Coronary artery (tissue), 2 donors: Measurements from ENCODE around the gene TANGO2.

Source experiments
- DNase-seq: peaks from one replicate; pipeline ENCODE4 v3.0.0-alpha.2; 2017; ENCODE audit warnings: low spot score
- H3K27ac ChIP-seq, 2 donors: fragments of 200-600 bp; sonication (generic); one replicate each; pipeline ENCODE4 v1.5.1; 2016 to 2019
- H3K4me3 ChIP-seq: fragments of 200-600 bp; sonication (generic); 2 replicates; pipeline ENCODE4 v1.5.1; 2016; ENCODE audit warnings: mild to moderate bottlenecking, moderate library complexity
- TF ChIP-seq, protein P1 (sequence below): fragments of 200-600 bp; sonication (generic); IDR thresholded peaks from one replicate; pipeline ENCODE4 v1.5.1; 2019; ENCODE audit warnings: antibody characterized with exemption

TANGO2 gene

DNA sequence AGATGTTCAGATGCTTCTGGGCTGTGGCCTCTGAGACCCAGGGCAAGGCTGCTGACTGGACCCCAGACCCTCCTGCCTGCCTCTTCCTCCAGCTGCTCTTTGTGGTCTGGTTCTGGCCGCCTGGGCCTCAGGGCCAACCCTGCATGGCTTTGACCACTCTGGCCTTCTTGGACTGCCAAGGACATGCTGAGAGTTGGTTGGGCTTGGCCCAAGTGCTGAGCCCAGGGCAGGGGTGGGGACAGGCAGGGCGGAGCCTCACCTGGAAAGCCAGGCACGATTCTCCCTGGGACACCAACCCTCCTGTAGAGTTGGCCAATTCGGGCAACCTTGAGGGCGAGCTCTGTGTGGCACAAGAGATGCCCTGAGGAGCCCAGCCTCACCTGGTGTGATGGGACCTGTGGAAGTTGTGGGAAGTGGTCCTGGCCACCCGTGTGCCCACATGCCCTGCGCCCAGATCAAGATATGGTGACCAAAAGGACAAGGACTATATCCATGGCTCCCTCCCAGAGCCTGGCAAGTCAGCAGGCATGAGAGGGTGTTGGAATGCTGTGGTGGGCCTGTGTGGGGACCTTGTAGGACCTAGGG lies 11.6 kb downstream of the TANGO2 start:
- TF ChIP-seq, protein P1, sequence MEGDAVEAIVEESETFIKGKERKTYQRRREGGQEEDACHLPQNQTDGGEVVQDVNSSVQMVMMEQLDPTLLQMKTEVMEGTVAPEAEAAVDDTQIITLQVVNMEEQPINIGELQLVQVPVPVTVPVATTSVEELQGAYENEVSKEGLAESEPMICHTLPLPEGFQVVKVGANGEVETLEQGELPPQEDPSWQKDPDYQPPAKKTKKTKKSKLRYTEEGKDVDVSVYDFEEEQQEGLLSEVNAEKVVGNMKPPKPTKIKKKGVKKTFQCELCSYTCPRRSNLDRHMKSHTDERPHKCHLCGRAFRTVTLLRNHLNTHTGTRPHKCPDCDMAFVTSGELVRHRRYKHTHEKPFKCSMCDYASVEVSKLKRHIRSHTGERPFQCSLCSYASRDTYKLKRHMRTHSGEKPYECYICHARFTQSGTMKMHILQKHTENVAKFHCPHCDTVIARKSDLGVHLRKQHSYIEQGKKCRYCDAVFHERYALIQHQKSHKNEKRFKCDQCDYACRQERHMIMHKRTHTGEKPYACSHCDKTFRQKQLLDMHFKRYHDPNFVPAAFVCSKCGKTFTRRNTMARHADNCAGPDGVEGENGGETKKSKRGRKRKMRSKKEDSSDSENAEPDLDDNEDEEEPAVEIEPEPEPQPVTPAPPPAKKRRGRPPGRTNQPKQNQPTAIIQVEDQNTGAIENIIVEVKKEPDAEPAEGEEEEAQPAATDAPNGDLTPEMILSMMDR: no peak
- peak overlapping the region; percentile 42 for H3K4me3 ChIP-seq
- peak overlapping the region; percentile 67 to 68 for H3K27ac ChIP-seq
- no peak for DNase-seq

GRCh38 chr22:20033045-20033706 lies 12.3 kb downstream of the TANGO2 start:
- H3K27ac ChIP-seq: peak overlapping the region; percentile 67 to 68
- TF ChIP-seq, protein P1: no peak
- H3K4me3 ChIP-seq: peak overlapping the region; percentile 42
- DNase-seq: no peak

DNA sequence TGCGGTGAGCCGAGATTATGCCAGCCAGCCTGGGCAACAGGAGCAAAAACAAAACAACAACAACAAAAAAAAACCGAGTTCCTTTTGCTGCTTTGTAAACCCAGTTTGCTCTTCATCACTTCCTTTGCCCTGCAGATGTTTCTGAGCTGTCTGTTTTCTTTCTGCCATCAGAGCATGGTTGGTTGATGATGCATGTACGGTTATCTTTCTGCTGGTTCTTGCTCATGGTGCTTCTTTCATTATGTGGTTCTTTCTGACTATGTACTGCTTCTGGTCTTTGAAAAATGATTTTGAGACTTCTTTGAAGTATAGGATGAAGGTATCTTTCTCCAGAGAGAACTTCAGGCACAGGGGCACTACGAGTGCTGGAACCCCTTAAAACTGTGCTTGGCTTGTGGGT lies 13.2 kb downstream of the TANGO2 start:
- DNase-seq: no peak
- no peak overlapping the region for H3K27ac ChIP-seq
- TF ChIP-seq, protein P1: no peak
- no peak overlapping the region for H3K4me3 ChIP-seq

- H3K4me3 ChIP-seq: no peak overlapping the region
- DNase-seq: no peak
- TF ChIP-seq, protein P1: no peak
- H3K27ac ChIP-seq: no peak overlapping the region
Observed at GRCh38 chr22:20035375-20036083, 14.6 kb downstream of the TANGO2 start.

GRCh38 chr22:20036084-20036482 lies 15.2 kb downstream of the TANGO2 start:
- Histone ChIP-seq H3K4me3 (no peak overlapping the region), H3K27ac (no peak overlapping the region)
- TF ChIP-seq, protein P1: no peak
- no peak for DNase-seq

GRCh38 chr22:20036535-20037392 lies 15.9 kb downstream of the TANGO2 start:
- DNase-seq: no peak
- no peak overlapping the region for H3K27ac ChIP-seq
- TF ChIP-seq, protein P1: no peak
- no peak overlapping the region for H3K4me3 ChIP-seq
